Mucosa of stomach (tissue), 1 donor: ENCODE measurements around the gene PRSS33.

Experiments used
- H3K27me3 ChIP-seq: one replicate; pipeline ENCODE4 v1.7.0; 2013; ENCODE audit warnings: mild to moderate bottlenecking, low read length; ENCODE audit not compliant: control insufficient read depth, insufficient read depth
- H3K36me3 ChIP-seq: one replicate; pipeline ENCODE4 v1.7.0; 2013; ENCODE audit warnings: low read length; ENCODE audit not compliant: control insufficient read depth, insufficient read depth
- H3K4me1 ChIP-seq: one replicate; pipeline ENCODE4 v1.7.0; 2013; ENCODE audit warnings: mild to moderate bottlenecking, low read length; ENCODE audit not compliant: control insufficient read depth, insufficient read depth
- H3K4me3 ChIP-seq: one replicate; pipeline ENCODE4 v1.7.0; 2013; ENCODE audit warnings: low read length
- H3K9ac ChIP-seq: one replicate; pipeline ENCODE4 v1.7.0; 2013; ENCODE audit warnings: mild to moderate bottlenecking, low read length, moderate library complexity
- H3K9me3 ChIP-seq: one replicate; pipeline ENCODE4 v1.7.0; 2013; ENCODE audit warnings: mild to moderate bottlenecking, low read length, moderate library complexity; ENCODE audit not compliant: control insufficient read depth
- donor health status: Pancreatic carcinoma.

Gene PRSS33

DNA sequence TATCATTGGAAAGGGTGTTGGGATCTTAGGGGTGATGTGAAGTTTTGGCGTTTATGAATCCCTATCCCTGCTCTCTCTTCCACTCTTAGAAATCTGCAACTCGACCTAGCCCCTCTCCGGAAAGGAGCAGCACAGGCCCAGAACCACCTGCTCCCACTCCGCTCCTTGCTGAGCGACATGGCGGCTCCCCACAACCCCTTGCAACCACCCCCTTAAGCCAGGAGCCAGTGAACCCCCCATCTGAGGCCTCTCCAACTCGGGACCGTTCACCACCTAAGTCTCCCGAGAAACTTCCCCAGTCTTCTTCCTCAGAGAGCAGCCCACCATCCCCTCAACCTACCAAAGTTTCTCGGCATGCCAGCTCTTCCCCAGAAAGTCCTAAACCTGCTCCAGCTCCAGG lies 25.9 kb downstream of the PRSS33 start:
- H3K9me3 ChIP-seq = no peaks in the 10 kb centered on the region
- no peaks in the 10 kb centered on the region for H3K4me1 ChIP-seq
- peaks cover 67% of the 10 kb centered on the region for H3K36me3 ChIP-seq
- H3K4me3 ChIP-seq = no peak overlapping the region
- no peak overlapping the region for H3K9ac ChIP-seq
- no peaks in the 10 kb centered on the region for H3K27me3 ChIP-seq

DNA sequence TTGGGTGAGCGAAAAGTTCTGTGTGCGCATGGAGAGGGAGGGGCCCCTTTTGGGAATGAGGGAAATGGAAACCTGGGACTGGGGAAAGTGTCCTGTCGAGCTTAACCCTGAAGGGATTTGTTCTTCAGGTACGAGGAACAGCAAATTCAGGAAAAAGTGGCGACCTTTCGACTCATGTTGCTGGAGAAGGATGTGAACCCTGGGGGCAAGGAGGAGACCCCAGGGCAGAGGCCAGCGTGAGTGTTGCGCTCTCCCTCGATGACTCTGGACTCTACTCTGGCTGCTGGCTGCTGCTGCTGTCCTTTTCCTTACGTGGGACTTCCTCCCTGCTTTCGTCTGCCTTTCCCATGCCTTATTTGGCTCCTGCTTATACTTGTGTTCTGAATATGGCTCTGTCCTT lies 30.0 kb downstream of the PRSS33 start:
- H3K36me3 ChIP-seq = peaks cover 36% of the 10 kb centered on the region
- H3K9ac ChIP-seq = no peak overlapping the region

DNA sequence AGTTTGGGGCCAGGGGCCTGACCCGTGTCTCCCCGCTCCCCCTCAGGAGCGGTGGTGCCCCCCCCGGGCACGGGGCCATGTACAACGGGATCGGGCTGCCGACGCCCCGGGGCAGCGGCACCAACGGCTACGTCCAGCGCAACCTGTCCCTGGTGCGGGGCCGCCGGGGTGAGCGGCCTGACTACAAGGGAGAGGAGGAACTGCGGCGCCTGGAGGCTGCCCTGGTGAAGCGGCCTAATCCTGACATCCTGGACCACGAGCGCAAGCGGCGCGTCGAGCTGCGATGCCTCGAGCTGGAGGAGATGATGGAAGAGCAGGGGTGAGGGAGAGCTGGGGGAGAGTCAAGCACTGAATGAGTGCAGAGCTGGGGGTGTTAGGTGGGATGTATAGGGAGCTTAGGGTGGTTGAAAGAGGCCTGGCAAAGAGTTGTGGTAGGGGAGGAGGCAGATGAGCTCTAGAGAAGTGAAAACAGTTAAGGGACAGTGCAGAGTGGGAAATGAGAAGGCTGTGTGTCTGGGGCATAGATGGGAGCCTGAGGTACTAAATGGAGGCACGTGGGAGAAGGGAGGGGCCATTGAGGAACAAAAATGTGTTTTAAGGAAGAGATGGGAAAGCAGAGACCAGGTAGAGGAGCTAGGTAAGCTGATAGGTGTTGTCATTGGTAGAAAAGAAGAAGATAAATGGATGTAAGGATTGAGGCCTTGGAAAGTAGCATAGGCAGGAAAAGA lies 30.9 kb downstream of the PRSS33 start:
- Histone ChIP-seq H3K9ac (no peak overlapping the region), H3K9me3 (no peaks in the 10 kb centered on the region), H3K4me3 (no peak overlapping the region), H3K27me3 (no peaks in the 10 kb centered on the region), H3K4me1 (peaks cover 23% of the 10 kb centered on the region), H3K36me3 (peaks cover 27% of the 10 kb centered on the region)

More for the DNA sequence above, 30.0 kb downstream of the PRSS33 start:
- Histone ChIP-seq H3K27me3 (no peaks in the 10 kb centered on the region), H3K9me3 (no peaks in the 10 kb centered on the region), H3K4me1 (peaks cover 16% of the 10 kb centered on the region), H3K4me3 (no peak overlapping the region)

DNA sequence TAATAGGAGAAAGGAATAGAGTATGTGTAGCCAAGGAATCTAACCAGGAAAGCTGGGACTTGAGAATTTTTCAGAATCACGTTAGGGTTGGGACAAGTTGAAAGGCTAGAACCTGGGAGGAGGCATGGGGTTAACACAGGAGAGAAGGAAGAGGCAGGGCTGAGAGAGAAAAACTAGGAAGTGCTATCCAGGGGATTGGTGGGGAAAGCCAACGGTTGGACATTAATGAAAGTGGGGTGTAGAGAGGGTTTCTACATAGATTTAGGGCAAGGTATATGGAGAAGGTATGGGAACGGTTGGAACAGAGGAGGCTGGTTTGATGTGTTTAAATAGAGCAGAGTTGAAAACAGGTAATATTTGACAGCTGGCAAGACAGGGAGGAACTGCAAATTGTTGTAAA lies 32.2 kb downstream of the PRSS33 start:
- Histone ChIP-seq H3K9ac (peak overlapping the region; percentile 76), H3K27me3 (no peaks in the 10 kb centered on the region), H3K4me1 (peaks cover 27% of the 10 kb centered on the region), H3K4me3 (peak overlapping the region; percentile 21), H3K9me3 (no peaks in the 10 kb centered on the region), H3K36me3 (peaks cover 23% of the 10 kb centered on the region)

DNA sequence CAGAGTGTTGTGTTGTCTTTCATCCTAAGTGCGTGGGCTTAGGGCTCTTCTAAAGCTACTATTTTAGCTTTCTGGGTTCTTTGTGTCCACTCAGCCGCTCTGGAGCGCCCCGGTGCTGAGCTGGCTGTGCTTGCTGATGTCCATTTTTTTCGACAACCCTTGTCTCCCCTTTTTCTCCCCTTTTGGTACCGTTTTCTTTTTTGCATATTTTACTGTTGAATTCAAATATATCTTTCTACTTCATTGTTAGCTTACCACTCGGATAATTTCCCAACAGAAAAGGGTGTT lies 33.7 kb downstream of the PRSS33 start:
- Histone ChIP-seq H3K4me1 (peaks cover 27% of the 10 kb centered on the region), H3K9ac (peak overlapping the region; percentile 76), H3K27me3 (no peaks in the 10 kb centered on the region), H3K4me3 (peak overlapping the region; percentile 56), H3K36me3 (peaks cover 8% of the 10 kb centered on the region), H3K9me3 (no peaks in the 10 kb centered on the region)

DNA sequence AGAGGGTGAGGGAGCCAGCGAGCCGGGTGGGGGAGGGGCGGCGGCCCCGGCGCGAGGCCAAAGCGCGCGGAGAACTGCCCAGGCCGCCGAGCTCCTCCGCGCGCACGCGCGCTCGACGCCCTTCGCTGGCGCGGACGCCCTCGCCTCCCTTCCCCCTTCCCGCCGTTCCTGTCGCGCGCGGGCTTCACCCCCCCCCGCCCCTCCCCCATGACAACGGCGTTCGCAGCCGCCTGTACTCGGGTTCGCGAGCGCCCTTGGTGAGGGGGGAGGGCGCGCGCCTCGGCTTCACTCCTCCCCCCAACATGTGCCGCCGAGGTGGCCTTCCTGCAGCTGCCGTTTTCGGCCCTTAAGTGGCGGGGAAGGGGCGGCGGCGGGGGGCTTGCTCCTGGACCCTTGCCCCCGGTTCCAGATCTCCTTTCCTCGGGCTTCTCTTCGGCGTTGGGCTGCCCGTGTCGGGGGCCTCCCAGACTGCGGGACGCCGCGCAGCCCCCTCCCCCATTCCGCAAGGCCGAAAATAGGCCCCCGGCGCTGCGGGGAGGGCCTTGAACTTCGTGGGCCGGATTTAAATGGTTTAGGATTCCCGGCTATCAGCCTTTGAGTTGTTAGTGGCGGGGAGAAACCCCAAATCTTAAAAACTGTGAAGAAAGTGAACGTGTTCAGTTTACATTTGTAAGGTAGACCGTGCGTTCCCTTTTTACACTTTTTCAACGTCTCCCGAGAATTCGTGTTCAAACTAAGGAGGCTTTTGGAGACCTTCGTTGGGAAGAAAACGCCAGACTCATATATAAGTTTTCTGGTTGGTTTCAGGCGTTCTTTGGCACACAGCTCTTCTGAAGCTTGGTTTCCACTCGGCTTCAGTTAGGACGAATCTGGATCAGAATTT lies 34.3 kb downstream of the PRSS33 start:
- Histone ChIP-seq H3K36me3 (peaks cover 3% of the 10 kb centered on the region), H3K27me3 (no peaks in the 10 kb centered on the region), H3K9ac (peak overlapping the region; percentile 84), H3K4me1 (peaks cover 27% of the 10 kb centered on the region), H3K9me3 (no peaks in the 10 kb centered on the region), H3K4me3 (peak overlapping the region; percentile 56)

DNA sequence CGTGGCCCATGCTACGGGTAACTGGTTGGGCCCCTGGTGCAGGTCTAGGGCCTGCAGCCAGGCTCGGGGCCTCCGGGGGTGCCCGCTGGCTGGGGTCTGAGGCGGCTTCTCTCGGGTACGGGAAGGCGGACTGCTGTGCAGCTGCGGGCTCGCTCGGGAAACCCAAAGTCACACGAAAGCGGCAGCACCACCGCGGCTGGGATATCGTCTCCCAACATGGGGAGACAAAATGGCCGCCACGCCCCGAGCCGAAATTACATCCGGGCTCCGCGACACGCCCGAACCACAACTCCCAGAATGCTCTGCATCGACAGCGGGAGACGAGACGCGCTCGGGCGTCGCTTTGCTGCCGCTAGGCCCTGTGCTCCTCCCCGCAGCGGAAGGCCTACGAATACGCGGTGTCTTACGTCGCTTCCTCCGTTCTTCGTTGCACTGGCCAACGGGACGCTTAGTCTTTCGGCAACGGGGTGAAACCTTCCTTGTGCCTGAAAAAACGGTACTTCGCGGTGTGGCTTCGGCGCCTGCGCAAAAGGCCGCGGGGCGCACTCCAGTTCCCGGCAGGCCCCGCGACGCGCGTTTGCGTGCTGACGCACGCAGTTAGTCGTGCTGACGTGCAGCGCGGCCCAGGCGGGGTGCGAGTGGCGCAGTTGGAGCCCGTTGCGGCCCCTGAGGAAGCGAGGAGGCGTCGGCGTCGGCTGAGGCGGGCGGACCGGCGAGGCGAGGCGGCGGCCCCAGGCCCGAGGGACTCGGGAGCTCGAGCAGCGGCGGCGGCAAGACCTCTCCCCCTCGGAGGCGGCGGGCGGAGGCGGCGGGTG lies 35.1 kb downstream of the PRSS33 start, which contains the start of gene SRRM2:
Gene SRRM2 (plus strand): TSS at position 604 of the 815 bp plus-strand sequence. CDS start 3,727 bp downstream, outside the sequence.
- H3K27me3 ChIP-seq = no peaks in the 10 kb centered on the region
- H3K36me3 ChIP-seq = peaks cover 3% of the 10 kb centered on the region
- peak within 1 kb of the TSS; percentile 56 for H3K4me3 ChIP-seq
- no peaks in the 10 kb centered on the region for H3K9me3 ChIP-seq
- peak within 1 kb of the TSS; percentile 84 for H3K9ac ChIP-seq
- H3K4me1 ChIP-seq = peaks cover 27% of the 10 kb centered on the region

DNA sequence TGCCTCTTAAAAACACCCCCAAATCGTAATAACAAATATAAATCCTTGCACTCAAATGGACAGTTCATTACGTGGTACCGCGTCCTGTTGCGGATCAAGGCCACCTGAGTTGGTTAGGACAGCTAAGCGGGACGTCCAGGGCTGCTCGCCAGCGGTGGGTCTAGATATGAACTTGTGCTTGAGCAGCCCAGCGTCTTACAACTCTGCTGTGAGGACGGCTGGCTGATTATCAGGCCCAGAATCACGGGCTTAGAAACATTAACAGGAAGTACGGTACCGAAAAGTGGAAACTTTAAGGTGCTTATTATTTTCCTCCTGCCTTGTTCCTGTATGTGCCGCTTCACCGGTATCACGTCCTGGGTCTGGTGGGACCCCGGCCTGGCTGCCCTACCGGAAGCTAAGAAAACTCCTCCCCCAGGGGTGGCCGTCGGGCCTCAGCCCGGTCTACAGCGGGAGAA lies 35.8 kb downstream of the PRSS33 start:
- no peaks in the 10 kb centered on the region for H3K9me3 ChIP-seq
- H3K36me3 ChIP-seq = peaks cover 3% of the 10 kb centered on the region
- H3K9ac ChIP-seq = peak overlapping the region; percentile 84
- H3K4me3 ChIP-seq = peak overlapping the region; percentile 29
- H3K4me1 ChIP-seq = peaks cover 27% of the 10 kb centered on the region
- no peaks in the 10 kb centered on the region for H3K27me3 ChIP-seq

DNA sequence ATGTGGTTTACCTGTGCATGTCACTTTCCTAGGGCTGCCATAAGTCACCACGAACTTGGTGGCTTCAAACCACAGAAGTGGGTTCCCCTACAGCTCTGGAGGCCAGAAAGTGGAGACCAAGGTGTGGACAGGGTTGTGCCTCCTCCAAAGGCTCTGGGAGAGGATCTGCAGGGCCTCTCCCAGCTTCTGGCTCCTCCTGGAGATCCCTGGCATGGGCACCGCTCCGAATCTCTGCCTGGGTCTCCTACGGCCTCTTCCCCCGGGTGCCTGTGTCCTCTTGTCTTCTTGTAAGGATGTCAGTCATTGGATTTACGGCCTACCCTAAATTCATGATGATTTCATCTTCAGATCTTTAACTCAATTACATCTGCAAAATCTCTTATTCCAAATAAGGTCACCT lies 37.4 kb downstream of the PRSS33 start:
- Histone ChIP-seq H3K4me3 (no peak overlapping the region), H3K27me3 (no peaks in the 10 kb centered on the region), H3K9me3 (no peaks in the 10 kb centered on the region), H3K36me3 (no peaks in the 10 kb centered on the region), H3K4me1 (peaks cover 13% of the 10 kb centered on the region), H3K9ac (no peak overlapping the region)

DNA sequence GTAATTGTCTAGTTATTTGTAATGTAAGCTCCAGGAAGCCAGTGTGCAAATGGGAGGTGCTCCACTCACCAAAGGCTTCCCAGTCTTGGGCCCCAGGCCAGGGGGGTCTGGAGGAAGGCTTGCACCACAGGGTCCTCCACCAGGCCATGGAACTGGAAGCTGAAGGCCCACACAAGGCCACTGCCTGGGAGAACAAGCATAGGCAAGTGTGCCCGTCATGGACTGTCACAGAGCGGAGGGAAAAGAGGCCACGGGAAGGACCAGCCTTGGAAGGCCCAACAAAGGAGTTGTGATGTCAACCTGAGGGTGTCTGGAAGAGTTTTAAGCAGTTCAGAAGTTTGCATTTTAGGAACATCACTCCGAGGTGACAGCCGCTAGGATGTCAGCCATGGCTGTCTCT lies 37.9 kb downstream of the PRSS33 start:
- Histone ChIP-seq H3K27me3 (no peaks in the 10 kb centered on the region), H3K36me3 (no peaks in the 10 kb centered on the region), H3K4me1 (peaks cover 11% of the 10 kb centered on the region), H3K9me3 (no peaks in the 10 kb centered on the region), H3K4me3 (no peak overlapping the region), H3K9ac (no peak overlapping the region)

DNA sequence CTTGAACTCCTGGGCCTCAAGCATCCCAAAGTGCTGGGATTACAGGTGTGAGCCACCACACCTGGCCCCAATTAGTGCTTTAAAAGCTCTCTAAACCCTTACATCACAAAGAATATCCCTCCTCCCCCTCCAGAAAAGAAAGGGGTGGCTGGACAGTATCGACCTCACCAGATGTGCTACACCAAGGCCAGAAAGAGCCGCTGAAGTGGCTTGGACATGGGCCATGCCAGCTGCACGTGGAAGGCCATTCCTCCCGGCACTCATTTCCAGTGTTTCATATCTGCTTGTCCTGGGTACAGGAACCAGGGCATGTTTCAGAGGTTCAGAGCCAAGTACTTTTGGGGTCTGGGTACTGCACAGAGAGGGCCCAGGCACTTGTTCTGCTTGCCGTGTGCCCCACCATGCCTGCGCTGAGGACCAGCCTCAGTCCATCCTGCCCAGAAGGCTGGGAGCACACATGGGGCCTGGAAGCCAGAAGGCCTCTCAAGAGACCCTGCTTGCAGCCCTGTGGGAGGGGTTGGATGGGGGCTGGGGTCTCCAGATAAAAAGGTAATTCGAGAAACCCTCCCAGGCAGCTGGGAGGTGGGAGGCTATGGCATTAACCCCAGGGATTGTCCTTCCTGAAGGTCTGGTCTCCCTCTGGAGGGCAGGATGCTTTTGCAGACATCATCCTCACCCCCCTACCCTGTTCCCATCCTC lies 38.5 kb downstream of the PRSS33 start:
- Histone ChIP-seq H3K27me3 (no peaks in the 10 kb centered on the region), H3K36me3 (no peaks in the 10 kb centered on the region), H3K9ac (no peak overlapping the region), H3K4me3 (no peak overlapping the region), H3K4me1 (peaks cover 11% of the 10 kb centered on the region), H3K9me3 (no peaks in the 10 kb centered on the region)
